Measurements from ENCODE around the gene UQCR11.

- no peak for TF ChIP-seq CTCF (IDR thresholded peaks at IDR 0.05; ENCODE audit: low read depth, low read length)
- TF ChIP-seq EZH2phosphoT487 (IDR thresholded peaks at IDR 0.05; ENCODE audit: low read depth), result no peak
These were observed 3.8 kb upstream of the UQCR11 start for GRCh38 chr19:1609103-1609396.
